ENCODE data around the gene TMEM244. TPM values are rescaled to one million over a fixed set of nuclear protein-coding genes. Genes with fewer than 3 reads are reported as not detected.

The TMEM244 gene
- total and polyA plus RNA-seq, 11 donors: not detected

- intact Hi-C loops (cut with DNase I): no loop called here
- TF ChIP-seq CTCF (IDR thresholded peaks at IDR 0.05) (no peak), POLR2A (IDR thresholded peaks at IDR 0.05) (no peak)
- 93 to 100% (median 96%) methylated on average over 1 of the region's 1 CpG for WGBS, 4 donors
These were observed 70.3 kb downstream of the TMEM244 start for GRCh38 chr6:129790785-129791184.

GRCh38 chr6:129789974-129790373 lies 71.1 kb downstream of the TMEM244 start:
- no peak for ATAC-seq
- no peaks in the 10 kb centered on the region for H3K4me1 ChIP-seq
- intact Hi-C loops (cut with DNase I): no loop called here
- no peak overlapping the region for H3K4me3 ChIP-seq
- peaks cover 0 to 7% (median 0%) of the 10 kb centered on the region in 9 donors for H3K27me3 ChIP-seq
- H3K36me3 ChIP-seq: no peaks in the 10 kb centered on the region
- no peak for DNase-seq
- H3K9me3 ChIP-seq: no peaks in the 10 kb centered on the region
- TF ChIP-seq CTCF (IDR thresholded peaks at IDR 0.05) (no peak), POLR2A (IDR thresholded peaks at IDR 0.05) (no peak)
- no peak overlapping the region for H3K27ac ChIP-seq

More at GRCh38 chr6:129790785-129791184, 70.3 kb downstream of the TMEM244 start:
- no peaks in the 10 kb centered on the region for H3K4me1 ChIP-seq
- peaks cover 0 to 7% (median 0%) of the 10 kb centered on the region in 9 donors for H3K27me3 ChIP-seq
- H3K36me3 ChIP-seq: no peaks in the 10 kb centered on the region
- H3K9me3 ChIP-seq: no peaks in the 10 kb centered on the region
- DNase-seq (no peak), ATAC-seq (no peak)
- H3K27ac ChIP-seq: no peak overlapping the region
- no peak overlapping the region for H3K4me3 ChIP-seq

- ATAC-seq (no peak), DNase-seq (no peak)
- intact Hi-C loops (cut with DNase I): no loop called here
- 88 to 94% (median 88%) methylated on average over 2 of the region's 2 CpGs for WGBS, 4 donors
- Histone ChIP-seq H3K4me1 (no peaks in the 10 kb centered on the region), H3K27me3 (peaks cover 0 to 7% (median 0%) of the 10 kb centered on the region in 9 donors), H3K27ac (no peak overlapping the region), H3K4me3 (no peak overlapping the region), H3K9me3 (no peaks in the 10 kb centered on the region), H3K36me3 (no peaks in the 10 kb centered on the region)
- TF ChIP-seq POLR2A (IDR thresholded peaks at IDR 0.05) (no peak), CTCF (IDR thresholded peaks at IDR 0.05) (no peak)
These were observed 73.3 kb downstream of the TMEM244 start for GRCh38 chr6:129787816-129788215.

GRCh38 chr6:129786548-129786947 lies 74.6 kb downstream of the TMEM244 start:
- no peaks in the 10 kb centered on the region for H3K4me1 ChIP-seq
- DNase-seq (no peak), ATAC-seq (no peak)
- TF ChIP-seq POLR2A (IDR thresholded peaks at IDR 0.05) (no peak), CTCF (IDR thresholded peaks at IDR 0.05) (no peak)
- H3K4me3 ChIP-seq: no peak overlapping the region
- no peaks in the 10 kb centered on the region for H3K9me3 ChIP-seq
- H3K27me3 ChIP-seq: peaks cover 0 to 6% (median 0%) of the 10 kb centered on the region in 9 donors
- intact Hi-C loops (cut with DNase I): no loop called here
- H3K36me3 ChIP-seq: no peaks in the 10 kb centered on the region
- no peak overlapping the region for H3K27ac ChIP-seq
- 78 to 85% (median 80%) methylated on average over 3 of the region's 3 CpGs for WGBS, 4 donors

Measured in heart left ventricle (tissue), 16 donors.